Right lobe of liver (tissue), 4 donors: Measurements from ENCODE around the gene DEFB113.

ENCODE experiments used
- POLR2A ChIP-seq: fragments of 450-650 bp; IDR thresholded peaks from one replicate; pipeline ENCODE4 v1.6.1; 2017; ENCODE audit warnings: antibody characterized with exemption, mild to moderate bottlenecking
- TF ChIP-seq, protein P1 (sequence below), 4 donors: fragments of 200-600 bp in 3 of 4; fragments of 450-650 bp in 1 of 4; IDR thresholded peaks; one replicate each; pipeline versions ENCODE4 v1.5.1 to v1.8.0; 2016 to 2022; ENCODE audit warnings: antibody characterized with exemption in 4 of 4, mild to moderate bottlenecking in 2 of 4
- donor health status: DM: no; HTN: no; CAD: no.
- donor health status: DM: no; HTN: no; CAD: no.
- donor health status: DM: no; HTN: yes; CAD: no.

DNA sequence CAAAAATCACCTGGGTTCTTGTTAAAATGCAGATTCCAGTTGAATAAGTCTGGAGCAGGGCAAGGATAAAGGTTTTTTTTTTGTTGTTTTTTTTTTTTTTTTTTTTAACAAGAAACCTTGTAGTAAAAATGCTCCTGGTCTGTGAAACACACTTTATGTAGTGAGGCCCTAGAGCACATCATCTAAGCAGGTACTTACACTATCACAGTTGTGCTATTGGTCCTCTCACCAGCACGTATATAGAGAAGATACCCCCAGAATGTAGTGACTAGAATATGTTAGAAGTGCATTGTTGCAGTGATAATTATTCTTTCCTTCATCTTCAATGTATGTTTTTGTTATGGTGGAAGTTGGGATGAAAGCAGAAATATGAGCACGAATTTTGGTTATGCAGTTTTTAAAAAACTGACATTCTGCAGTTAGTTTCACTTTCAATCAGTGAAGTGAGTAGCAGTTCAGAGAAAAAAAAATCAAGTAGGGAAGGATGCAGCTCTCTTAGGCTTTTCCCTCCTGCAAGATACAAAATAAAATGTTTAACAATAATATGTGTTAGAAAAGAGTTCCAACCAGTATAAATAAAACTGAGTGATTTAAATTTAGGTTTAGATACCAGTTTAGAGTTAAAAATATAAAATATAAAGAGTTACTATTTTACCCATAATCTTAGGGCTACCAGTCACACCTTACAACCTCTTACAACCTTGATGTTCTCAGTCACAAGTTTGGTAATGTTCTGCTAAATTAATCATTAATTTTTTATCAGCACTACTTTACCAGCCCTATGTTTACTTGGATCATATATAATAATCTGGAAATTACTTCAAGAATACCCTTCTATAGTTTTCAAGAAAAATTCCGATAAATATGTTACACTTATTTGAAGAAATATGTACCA lies 9.2 kb upstream of the DEFB113 start:
- TF ChIP-seq, protein P1, sequence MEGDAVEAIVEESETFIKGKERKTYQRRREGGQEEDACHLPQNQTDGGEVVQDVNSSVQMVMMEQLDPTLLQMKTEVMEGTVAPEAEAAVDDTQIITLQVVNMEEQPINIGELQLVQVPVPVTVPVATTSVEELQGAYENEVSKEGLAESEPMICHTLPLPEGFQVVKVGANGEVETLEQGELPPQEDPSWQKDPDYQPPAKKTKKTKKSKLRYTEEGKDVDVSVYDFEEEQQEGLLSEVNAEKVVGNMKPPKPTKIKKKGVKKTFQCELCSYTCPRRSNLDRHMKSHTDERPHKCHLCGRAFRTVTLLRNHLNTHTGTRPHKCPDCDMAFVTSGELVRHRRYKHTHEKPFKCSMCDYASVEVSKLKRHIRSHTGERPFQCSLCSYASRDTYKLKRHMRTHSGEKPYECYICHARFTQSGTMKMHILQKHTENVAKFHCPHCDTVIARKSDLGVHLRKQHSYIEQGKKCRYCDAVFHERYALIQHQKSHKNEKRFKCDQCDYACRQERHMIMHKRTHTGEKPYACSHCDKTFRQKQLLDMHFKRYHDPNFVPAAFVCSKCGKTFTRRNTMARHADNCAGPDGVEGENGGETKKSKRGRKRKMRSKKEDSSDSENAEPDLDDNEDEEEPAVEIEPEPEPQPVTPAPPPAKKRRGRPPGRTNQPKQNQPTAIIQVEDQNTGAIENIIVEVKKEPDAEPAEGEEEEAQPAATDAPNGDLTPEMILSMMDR (IDR thresholded peaks at IDR 0.05) = no peak
- TF ChIP-seq POLR2A = no peak
